Measurements from ENCODE around the gene CLEC20A. TPM values are rescaled to one million over a fixed set of nuclear protein-coding genes. Genes with fewer than 3 reads are reported as not detected.

Gene CLEC20A
- total RNA-seq, 1 experiment from 2014 or later: not detected

Other genes starting within 250 kb of the CLEC20A start
- gene TEX35, start 16.1 kb upstream of the CLEC20A start, total RNA-seq (2014; rRNA removed): not detected in 2 replicates
- gene RALGPS2, start 228.3 kb upstream of the CLEC20A start, total RNA-seq (2014; rRNA removed): 19.3 and 39.2 TPM in 2 replicates

Data from PC-3 (cell line).